Activated CD8-positive, alpha-beta memory T cell treated with anti-CD3 and anti-CD28 coated beads for 24 hours (primary cell): ENCODE measurements around the gene ZNF407.
A peak's percentile ranks its signal among the peaks of the same experiment; 100 is the strongest.
"Not testable (repeated sequence)": the region's sequence is repeated elsewhere in the genome, so short reads cannot be mapped to it uniquely, and the experiment has no call there.

ENCODE experiments used
- DNase-seq: peaks from one replicate; pipeline ENCODE4 v3.0.0-alpha.2; 2020

Gene ZNF407

DNA sequence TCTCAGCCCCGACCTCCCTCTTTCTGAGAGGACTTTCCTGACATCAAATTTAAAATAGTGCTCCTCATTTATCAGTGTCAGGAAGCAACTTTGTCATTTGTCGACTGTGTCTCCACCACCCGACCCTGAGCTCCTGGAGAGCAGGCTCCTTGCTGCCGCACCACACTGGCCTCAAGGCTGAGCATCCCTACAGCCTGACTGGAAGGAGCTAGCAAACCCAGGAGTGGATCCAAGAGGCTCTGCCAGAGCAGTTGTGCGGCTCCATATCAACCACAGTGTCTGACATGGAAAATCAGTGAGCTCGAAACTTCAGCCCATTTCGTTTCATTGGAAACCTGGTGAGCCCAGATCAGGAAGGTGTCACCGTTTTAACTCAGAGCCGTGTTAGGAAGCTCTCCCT is 486.1 kb downstream of the ZNF407 start:
- DNase-seq = peak; percentile 38

DNA sequence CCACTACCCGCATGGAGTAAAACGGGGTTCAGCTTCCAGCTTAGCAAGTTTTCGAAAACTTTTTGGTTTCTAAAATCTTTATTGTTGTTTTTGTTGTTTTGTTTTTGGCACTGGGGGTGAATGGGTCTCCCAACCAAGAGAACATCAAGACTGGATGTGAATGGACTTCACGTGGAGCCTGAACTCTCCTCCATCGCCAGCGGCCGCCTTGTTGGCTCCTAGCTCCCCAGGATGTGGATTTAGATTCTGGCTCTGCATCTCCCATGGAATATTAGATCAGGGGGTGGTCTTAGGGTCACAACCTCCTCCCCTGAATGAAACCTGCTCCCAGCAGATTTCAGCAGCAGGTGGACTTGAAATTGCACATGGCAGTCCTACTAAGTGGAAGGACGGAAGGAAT is 488.0 kb downstream of the ZNF407 start:
- DNase-seq = peak; percentile 30

DNA sequence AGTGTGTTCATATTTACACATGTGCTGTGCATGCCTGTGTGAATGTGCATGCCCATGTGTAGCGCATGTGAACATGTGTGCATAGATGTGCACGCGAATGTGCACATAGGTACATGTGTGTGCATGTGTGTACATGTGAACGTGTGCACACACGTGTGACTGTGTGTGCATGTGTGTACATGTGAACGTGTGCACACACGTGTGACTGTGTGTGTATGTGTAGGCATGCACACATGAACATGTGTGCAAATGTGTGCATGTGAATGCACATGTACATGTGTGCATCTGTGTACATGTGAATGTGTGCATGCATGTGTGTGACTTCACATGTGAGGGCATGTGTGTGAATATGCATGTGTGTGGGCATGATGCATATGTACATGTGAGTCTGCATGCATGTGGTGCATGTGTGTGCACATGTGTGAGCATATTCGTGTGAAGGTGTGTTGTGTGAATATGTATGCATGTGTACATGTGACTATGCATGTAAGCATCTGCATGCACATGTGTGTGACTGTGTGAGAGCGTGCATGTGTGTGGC is 488.9 kb downstream of the ZNF407 start:
- peak; percentile 17 for DNase-seq

DNA sequence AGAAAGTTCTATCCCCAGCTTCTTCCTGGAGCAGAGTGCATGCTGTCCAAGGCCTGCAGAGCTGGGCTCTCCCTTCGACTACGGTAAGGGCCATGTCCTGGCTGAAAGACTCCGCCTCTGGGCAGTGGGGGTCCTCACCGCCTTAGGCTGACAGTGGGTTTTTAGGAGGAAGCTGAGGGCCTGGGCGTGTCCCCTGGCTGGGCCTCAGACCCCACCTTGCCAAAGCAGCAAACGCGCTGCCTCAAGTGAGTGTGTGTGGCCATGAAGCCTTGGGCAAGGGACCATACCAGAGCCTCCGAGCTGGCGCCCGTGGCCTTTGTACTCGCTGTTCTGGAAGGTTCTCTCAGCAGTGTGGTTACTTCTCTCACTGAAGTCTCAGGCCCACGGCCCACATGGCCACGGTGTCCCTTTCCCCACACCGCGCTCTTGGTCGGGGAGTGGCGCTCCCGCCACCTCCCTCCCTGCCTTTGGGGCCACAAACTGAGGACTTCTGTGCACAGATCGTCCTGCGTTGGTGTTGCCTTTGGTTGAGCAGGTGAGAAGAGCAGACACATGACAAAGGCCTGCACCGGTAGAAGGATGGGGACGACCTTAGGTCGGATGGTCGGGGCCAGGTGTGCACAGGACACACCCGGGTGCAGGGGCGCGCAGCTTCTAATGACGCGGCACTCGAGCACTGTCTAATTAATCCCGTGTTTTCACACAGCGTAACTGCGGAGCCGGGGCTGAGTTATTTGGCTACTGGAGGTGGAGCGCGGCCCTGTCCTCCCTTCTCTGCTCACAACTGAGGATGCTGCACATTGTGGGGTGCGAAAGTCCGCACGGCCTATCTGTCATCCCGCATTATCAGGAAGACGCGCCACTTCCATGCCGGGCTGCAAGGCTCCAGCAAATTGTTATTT is 489.7 kb downstream of the ZNF407 start:
- peak; percentile 42 for DNase-seq

DNA sequence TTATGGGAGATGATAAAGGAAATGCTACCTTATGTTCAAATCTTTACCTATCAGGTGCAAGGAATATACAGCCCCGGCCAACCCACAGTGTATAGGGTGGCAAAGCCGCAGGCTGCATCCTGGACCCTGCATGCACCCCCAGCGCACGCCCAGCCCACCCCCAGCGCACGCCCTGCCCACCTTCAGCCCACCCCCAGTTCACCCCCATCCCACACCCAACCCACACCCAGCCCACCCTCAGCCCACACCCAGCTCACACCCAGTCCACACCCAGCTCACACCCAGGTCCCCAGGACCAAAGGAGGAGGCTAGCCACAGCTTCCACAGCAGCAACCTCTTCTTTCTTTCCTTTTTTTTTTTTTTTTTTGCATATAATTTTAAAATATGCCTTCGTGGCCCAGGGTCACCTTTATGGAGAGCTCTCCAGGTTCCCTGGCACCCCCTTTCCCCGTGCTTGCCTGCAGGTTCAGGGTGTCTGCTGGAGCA is 490.4 kb downstream of the ZNF407 start:
- no peak for DNase-seq

DNA sequence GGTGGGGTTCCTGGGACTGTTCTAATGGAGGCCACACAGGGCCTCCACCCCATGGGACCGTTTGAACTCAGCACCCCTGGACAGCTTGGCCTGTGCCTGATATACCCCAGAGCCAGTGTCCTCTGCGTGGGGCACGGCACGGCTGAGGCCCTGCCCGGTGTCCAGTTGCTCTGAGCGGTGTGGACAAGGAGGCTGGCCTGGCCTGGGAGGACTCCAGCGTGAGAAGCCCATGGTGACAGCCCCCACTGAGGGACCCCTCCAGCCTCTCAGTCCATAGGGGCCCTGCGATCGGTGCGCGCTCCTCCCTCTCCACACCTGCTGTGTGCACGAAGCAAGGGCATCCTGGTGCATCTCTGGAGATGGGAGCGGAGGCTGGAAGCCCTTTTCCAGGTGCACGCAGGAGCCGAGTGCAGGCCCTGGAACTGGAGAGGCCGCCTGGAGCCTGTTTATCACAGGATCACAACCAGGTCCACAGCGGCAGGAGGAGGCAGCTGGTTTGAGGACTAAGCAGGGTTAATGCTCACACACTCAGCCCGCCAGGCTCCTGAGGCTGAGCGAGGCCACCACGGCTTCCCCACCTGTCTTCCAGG is 491.0 kb downstream of the ZNF407 start:
- peak; percentile 17 for DNase-seq

DNA sequence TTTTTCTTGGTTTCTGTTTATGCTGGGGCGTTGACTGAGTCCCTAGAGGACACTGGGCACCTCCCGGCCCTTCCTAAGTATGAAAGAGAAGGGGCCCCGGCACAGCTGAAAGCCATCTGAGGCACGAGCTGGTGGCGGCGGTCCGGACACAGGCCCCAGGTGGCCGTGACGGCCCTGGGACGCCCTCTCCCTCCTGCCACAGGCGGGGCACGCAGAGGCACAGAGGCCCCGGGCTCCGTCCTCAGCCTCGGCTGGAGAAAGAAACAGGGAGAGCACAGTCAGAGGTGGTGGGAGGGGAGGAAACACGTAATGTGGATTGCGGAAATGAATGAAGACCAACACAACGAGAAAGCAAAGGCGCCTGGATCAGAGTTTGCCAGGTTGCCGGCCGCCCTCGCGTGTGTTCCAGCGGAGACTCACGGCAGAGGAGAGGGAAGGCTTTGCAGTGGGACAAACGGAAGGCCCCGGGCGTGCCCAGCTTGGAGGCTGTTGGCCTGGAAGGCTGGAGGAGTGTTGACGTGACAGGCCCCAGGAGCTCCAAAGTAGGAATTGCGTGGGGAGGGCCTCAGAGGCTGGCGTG is 492.2 kb downstream of the ZNF407 start:
- DNase-seq = peak; percentile 30

DNA sequence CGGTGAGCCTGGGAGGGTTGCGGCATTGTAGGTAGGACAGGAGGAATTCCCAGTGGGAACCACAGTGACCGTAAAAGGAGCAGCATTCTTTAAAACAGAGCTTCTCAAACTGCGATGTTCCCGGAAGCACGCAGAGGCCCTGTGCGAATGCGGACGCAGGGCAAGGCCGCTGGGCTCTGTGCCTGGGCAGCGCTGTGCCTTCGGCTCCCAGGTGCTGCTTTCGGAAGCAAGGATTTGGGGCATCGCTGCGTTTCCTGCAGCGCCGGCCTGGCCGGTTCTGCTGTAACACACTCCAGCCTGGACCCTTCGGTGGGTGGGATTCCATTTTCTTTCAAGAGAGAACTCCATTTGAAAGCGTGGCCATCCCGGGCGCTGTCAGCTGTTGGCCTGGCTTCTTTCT is 492.7 kb downstream of the ZNF407 start:
- DNase-seq = peak; percentile 45

DNA sequence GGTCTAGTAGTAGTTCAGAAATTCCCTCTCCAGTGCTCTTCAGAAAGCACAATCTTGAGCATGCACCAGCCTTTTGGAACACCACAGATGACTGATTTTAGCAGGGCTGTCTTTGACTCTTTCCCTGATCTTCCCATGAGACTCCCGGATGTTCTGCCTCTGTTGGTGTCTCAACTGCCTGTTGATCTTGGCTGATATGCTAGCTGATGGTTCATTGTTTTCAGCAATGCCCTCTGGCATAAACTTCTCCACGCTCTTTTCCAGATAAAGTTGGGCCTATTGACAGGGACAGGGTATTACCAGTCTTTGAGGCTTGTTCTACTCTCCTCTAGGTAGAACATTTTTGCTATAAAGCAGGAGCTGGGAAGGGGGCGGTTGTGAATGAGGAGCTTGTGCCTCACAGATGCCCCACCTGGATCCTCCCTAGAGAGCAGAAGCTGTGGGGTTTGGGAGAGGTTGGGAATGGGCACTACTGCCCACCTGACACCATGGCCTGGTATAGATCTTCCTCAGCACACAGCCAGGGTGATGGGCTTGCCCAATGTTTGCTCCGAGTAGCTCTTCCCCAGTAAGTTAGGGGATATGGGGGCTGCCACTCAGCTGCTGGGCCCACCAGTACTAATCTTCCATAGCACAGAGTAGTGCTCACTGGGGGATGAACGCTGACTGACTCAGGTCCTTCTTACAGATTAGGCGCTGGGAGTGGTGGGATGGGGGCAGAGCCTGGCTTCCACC is 500.0 kb downstream of the ZNF407 start:
- DNase-seq = peak; percentile 32

DNA sequence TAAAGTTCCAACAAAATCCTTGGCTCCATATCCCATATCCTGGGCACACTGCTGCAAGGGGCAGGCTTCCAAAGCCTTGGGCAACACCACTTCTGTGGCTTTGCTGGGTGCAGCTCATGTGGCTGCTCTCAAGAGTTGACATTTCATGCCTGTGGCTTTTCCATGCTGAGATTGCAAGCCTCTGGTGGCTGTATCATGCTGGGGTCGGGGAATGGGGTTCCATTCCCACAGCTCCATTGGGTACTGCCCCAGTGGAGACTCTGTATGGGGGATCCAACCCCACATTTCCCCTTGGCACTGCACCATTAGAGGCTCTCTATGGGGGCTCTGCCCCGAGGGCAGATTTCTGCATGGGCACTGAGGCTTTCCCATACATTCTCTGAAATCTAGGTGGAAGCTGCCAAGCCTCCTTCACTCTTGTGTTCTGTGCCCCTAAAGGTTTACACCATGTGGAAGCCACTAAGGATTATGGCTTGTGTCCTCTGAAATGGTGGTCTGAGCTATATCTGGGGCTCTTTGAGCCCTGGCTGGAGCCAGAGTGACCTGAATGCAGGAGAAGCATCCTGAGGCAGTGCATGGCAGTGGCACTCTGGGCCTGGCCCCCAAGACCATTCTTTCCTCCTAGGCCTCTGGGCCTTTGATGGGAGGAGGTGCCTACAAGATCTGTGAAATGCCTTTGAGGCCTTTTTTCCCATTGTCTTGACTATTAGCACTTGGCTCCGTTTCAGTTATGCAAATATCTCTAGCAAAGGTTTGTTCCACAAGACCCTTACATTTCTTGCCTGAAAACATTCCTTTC is 503.4 kb downstream of the ZNF407 start:
- DNase-seq = peak; percentile 4

DNA sequence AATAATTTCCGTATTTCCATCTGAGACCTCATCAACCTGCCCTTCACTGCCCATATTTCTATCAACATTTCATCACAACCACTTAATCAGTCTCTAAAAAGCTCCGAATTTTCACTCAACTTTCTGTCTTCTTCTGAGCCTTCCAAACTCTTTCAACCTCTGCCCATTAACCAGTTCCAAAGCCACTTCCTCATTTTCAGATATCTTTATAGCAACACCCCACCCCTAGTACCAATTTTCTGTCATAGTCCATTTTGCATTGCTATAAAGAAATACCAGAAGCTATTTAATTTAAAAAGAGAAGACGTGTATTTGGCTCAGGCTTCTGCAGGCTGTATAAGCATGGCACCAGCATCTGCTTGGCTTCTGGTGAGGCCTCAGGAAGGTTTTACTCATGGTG is 504.2 kb downstream of the ZNF407 start:
- no peak for DNase-seq

DNA sequence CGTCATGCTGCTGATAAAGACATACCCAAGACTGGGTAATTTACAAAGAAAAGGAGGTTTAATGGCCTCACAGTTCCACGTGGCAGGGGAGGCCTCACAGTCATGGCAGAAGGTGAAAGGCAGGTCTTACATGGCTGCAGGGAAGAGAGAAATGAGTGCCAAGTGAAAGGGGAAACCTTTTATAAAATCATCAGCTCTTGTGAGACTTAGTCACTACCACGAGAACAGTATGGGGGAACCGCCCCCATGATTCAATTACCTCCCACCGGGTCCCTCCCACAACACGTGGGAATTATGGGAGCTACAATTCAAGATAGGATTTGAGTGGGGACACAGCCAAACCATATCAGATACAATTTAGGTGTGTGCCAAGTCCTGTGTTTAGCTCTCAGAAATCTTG is 506.4 kb downstream of the ZNF407 start:
- not testable (repeated sequence) for DNase-seq

DNA sequence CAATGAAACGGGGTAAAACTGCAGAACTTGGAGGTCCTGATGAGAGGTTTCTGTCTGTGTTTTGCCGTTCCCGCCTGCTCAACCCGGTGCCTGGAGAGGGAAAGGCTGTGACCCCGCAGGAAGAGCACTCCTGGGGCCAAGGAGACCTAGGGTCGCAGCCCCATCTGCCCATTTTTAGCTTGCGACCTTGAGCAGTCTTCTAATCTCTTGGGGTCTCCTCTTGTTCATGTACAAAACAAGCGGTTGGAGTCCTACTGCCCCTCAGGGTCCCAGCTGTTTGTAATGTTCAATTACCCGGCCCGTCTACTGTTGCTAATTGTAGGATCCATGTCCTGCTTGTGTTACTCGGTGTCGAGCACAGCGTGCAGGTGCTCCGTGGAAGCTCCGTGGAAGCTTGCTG is 506.8 kb downstream of the ZNF407 start:
- DNase-seq = peak; percentile 13

DNA sequence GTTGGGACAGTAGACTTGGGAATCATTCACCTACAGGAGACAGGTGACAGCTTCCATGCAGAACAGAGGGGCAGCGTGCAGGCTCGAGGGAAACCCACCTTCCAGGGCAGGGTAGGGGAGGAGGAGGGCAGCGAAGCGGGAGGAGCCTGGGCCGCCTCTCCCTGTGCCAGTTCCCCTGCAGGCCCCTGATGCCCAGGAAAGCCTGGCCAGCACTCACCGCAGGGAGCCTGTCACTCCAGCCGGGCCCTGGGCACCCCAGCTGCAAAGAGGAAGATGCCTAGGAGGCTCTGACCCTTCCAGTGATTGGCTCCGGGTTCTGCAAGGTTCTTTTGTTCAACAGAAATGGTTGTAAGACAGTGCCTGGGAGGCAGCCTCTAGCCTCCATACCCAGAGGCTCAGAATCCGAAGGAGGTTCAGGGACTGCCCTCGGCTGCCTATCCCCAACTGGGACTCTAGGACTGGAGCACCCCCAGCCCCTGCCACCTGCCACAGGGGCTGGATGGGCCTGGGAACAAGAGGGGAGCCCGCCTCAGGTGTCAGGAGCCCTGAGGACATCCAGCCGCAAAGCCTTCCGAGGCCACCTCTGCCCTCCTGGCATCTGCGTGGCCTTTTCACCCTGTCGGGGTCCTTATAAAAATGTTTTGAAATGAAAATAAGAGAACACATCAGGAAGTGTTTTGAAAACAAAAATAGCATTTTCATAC is 508.0 kb downstream of the ZNF407 start:
- DNase-seq = peak; percentile 38

DNA sequence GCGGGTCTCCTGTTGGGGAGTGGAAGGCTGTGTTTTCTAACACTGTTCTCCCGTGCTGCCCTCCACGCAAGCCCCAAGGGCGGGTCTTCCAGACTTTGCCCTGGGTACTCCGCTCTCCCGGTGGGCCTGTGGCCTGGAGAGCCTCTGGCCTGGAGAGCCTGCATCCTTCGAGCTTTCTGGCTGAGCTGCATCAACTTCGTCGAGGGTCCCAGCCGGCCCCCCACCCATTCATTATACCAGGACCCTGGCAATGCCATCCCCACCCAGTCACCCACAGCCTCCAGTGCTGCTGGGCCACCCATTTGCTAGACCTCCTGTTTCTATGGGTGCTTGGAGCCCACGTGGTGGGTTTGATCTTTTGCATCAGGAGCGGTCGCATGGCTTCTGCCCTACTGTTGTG is 509.1 kb downstream of the ZNF407 start:
- peak; percentile 43 for DNase-seq

DNA sequence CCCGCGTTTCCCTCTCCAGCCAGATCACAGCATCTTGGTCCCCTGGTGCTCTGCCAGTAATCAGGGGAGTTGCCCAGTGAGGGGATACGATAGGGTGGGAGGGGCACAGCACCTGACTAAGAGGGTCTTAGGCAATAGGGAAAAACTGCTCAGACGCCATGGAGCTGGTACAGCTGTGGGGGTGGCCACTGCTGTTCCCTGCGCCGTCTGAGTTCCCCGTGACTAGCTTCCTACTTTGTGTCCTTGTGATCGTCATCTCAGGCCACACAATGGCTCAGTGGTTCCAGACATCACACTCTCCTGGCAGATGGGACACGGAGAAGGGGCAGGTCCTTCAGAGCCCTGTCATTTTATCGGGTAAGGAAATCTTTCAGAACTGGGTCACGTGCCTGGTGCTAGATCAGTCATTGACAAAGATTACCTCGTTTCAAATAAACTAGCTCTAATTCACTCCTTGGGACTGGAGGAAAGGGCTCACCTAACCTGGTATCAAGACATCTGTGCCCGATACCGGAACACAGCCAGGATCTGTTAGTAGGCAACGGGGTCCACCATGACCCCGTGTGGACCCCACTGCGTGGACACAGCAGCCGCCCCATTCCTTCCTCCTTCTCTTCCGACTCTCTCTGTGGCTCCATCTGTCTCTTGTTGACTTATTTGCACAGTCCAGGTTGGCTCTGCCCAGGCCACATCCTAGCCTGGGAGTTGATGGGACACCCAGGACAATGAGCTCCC is 509.7 kb downstream of the ZNF407 start:
- DNase-seq = peak; percentile 30

DNA sequence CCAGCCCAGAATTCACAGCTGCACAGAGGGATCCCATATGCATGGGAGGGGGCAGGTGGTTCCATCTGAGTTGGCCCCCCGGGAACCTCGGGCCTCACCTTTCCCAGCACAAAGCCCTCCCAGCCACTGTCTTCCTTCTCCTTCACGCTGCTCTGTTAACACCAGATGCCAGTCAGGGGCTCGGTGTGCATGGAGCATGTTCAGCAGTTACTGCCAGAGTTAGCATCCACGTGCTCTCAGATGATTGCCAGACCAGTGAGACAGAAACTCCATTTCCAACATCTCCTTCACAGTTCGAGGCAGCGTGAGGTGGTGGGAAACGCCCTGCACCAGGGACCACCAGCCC is 510.2 kb downstream of the ZNF407 start:
- peak; percentile 43 for DNase-seq

DNA sequence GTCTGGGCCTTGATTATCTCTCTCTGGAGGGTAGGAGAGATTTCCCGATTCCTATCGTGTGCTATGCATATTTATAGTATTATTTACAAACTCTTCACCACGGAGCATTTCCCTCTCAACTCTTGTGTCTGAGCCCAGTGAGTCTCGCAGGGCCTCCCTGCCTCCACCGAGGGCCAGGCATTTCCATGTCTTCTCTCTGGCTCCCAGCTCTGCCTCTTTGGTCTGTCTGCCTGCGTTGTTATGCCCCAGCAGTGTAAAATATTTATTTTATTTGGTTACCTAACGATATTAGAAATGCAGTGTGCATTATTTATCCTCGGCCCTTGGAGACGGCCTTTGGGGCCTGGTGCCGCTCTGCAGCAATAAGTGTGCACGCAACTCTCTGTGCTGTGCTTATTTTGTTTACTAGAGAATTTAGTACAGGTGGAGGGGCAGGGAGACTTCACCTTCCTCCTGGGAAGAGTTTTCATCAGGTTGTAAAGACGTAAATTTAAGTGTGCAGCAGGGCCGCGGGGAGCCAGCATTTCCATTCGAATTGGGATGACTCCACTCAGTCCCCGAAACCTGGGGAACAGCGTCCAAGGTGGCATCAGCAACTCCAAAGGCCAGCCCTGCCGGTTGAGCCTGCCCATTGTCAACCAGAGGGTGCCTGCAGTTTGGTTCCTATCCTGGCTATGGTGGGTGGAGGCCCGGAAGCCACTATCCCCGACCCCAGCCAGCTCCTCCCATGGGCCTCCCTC is 511.1 kb downstream of the ZNF407 start:
- DNase-seq = peak; percentile 38

DNA sequence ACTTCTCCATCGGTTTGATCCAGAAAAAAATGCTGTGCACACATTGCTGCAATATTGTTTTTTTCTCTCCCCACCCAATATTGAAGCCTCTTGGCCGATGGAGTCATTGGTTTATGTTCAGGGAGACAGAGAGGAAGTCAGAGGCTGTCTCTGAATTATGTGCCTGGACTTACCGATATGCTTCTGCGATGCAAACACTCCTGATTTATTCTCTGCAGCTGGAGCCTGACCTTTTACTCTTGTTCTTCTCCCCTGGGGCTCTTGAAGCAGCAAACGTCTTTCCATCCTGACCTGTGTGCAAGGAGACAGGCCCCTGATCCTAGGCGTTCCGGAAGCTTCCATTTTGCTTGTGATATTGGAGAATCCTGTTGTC is 511.6 kb downstream of the ZNF407 start:
- DNase-seq = no peak

DNA sequence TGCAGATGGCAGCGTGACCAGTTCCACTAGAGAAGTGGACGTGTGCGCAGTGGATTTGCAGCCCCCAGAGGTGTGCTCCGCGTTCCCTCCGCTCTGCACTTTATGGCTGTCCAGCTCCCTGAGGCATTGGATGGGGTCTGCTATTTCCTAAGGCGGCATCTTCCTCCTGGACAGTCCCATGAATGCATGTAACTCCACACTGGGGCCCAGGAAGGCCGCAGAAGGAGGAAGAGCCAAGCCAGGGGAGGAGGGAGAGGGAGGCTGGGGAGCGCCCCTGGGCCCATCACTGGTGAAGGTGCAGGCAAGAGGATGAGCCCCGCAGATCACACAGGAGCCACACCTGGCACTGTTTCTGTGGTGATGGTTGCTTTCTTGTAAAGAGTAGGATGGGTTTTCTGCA is 512.1 kb downstream of the ZNF407 start:
- peak; percentile 9 for DNase-seq
